Pancreas (tissue), 10 donors: Measurements from ENCODE around the gene COLQ. TPM values are rescaled to one million over a fixed set of nuclear protein-coding genes. Genes with fewer than 3 reads are reported as not detected.

Experiments
- ATAC-seq, 4 donors: fragments of 200-7000 bp; cut with Tn5 transposase; one replicate each; pipeline versions ENCODE4 v1.8.0 to v1.9.1; 2020; ENCODE audit warnings: mild to moderate bottlenecking in 4 of 4, moderate library complexity in 4 of 4
- DNase-seq, 6 donors: peaks; one replicate each; pipeline ENCODE4 v3.0.0-alpha.2; 2020
- FAIRE-seq: peaks from 2 replicates; lab custom pipeline; 2012; peaks lifted over from hg19 to GRCh38; lab: Jason Lieb, UNC
- H3K27ac ChIP-seq, 4 donors: fragments of 200-600 bp; sonication (generic); 1 replicate in 3 of 4; 2 replicates in 1 of 4; pipeline versions ENCODE4 v1.5.0 to v1.8.0; 2020
- H3K27me3 ChIP-seq, 4 donors: fragments of 200-600 bp; one replicate each; pipeline ENCODE4 v1.8.0; 2021
- H3K36me3 ChIP-seq, 3 donors: fragments of 200-600 bp; sonication (generic) in 1 of 3; one replicate each; pipeline versions ENCODE4 v1.5.0 to v1.8.0; 2020 to 2021
- H3K4me1 ChIP-seq, 3 donors: fragments of 200-600 bp; one replicate each; pipeline ENCODE4 v1.8.0; 2021
- H3K4me3 ChIP-seq, 4 donors: fragments of 200-600 bp; sonication (generic) in 2 of 4; one replicate each; pipeline versions ENCODE4 v1.5.0 to v1.8.0; 2020 to 2021
- H3K9me3 ChIP-seq, 4 donors: fragments of 200-600 bp; one replicate each; pipeline ENCODE4 v1.8.0; 2021
- CTCF ChIP-seq, 4 donors: fragments of 200-600 bp; sonication (generic) in 3 of 4; IDR thresholded peaks; one replicate each; pipeline versions ENCODE4 v1.5.0 to v1.8.0; 2021; ENCODE audit warnings: antibody characterized with exemption in 4 of 4
- WGBS, 2 donors: extraction: QIAGEN DNeasy Blood & Tissue Kit; methylation state at CpG; one replicate each; pipeline ENCODE4 v1.1.7; 2013; 5-methylcytosine and 5-hydroxymethylcytosine counted together
- intact Hi-C, 3 donors: fragments of 100-400 bp; cut with DNase I; formaldehyde crosslinking; loops; one replicate each; pipeline versions ENCODE4 v1.11.1 to v1.14.2; 2022
- polyA plus RNA-seq, 2 donors: library from polyadenylated mRNA; stranded (reverse); fragments of 200-250 nt; gene quantifications; one replicate each; pipeline ENCODE4 v1.2.3, GENCODE V29; 2013
- total RNA-seq, 6 donors: library from RNA; stranded (reverse); fragmentation: NEBNext Ultra II Directional in 4 of 6; extraction: Animal tissue kit (Norgen Biotek cat#: 25700) in 4 of 6; gene quantifications; one replicate each; pipeline versions ENCODE4 v1.2.1 to v1.2.4, GENCODE V29; 2021 to 2023
- donor health status: healthy with polysubstance abuse.
- donor health status: DM: no; HTN: no; CAD: no; lungs with moderate emphysema.
- donor health status: DM: no; HTN: no; CAD: no.
- donor health status: control.
- donor health status: control.
- donor health status: Bipolar disorder and iron deficiency.
- donor health status: DM: yes; HTN: yes; CAD: no.
- donor health status: DM: no; HTN: no; CAD: no.
- donor health status: DM: no; HTN: no; CAD: no.
- donor health status: DM: yes; HTN: yes; CAD: no.

COLQ gene
- total and polyA plus RNA-seq, 8 donors: 0.28 to 3.1 (median 0.83) TPM

GRCh38 chr3:15522016-15522415, 510 bp upstream of the COLQ start:
- Histone ChIP-seq H3K27ac (no peak overlapping the region), H3K36me3 (no peaks in the 10 kb centered on the region), H3K4me3 (no peak overlapping the region), H3K27me3 (no peaks in the 10 kb centered on the region), H3K4me1 (no peaks in the 10 kb centered on the region), H3K9me3 (no peaks in the 10 kb centered on the region)
- ATAC-seq (no peak), DNase-seq (no peak), FAIRE-seq (no peak)
- TF ChIP-seq CTCF (IDR thresholded peaks at IDR 0.05): no peak
- intact Hi-C loops: no loop called here

DNA sequence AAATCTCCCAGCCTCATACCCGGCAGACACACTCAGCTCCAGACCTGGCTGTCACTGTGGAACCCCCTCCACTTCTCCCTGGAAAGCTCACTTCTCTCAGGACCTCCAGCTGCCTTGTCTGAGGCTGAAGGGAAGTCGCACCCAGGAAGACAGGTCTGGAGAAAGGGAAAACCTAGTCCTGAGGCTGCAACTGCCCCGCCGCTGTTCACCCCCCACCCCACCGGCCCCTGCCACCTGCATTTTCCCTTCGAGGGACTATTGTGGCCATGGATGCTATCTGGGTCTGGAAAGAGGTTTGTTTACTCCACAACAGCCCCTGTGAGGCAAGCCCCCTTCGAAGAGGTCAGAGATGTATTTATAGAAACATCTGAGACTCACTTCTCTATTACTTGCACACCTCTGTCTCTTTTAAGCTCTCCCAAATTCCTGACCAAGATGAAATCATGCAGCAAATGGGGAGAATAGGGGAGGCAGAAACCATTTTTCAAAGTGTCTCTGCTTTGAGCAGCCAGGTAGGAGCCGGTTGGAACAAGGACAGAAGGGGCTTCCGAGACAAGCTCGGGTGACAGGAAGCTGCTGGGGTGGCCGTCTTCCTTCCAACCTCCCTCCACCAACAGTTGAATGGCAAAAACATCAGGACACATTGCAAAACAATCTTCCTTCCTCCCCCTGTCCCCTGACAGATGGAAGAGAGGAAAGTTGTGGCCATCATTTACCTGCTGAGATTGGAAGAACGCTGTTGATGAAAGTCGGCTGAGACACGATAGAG, 518 bp downstream of the COLQ start:
- Histone ChIP-seq H3K27ac (no peak overlapping the region), H3K36me3 (no peaks in the 10 kb centered on the region), H3K9me3 (no peaks in the 10 kb centered on the region), H3K4me3 (no peak overlapping the region), H3K4me1 (no peaks in the 10 kb centered on the region), H3K27me3 (no peaks in the 10 kb centered on the region)
- intact Hi-C loops: no loop called here
- WGBS, 2 donors: 65% methylated on average over 14 of the region's 14 CpGs
- ATAC-seq: no peak
- no peak for FAIRE-seq
- no peak for TF ChIP-seq CTCF (IDR thresholded peaks at IDR 0.05)
- no peak for DNase-seq

DNA sequence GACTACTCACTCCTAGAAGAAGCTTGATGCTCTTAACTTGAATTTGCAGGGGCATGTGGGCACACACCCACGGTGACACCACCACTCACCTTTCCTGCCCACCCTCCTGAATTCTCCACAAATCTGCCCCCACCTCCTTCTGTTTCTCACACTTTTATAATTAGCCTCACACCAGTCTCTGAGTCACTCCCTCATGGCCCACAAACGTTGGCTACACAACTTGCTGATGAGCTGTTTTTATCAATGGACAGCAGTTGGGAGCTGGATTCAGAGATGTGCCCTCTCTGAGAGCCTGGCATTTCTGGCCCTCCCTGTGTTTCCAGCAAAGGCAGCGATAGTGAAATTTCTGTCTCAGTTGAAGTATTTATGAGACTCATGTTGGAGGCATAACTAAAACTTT, 1.3 kb downstream of the COLQ start:
- intact Hi-C loops: no loop called here
- WGBS, 2 donors: 61 to 70% methylated on average over 3 of the region's 3 CpGs
- DNase-seq (no peak), ATAC-seq (no peak), FAIRE-seq (no peak)
- no peak for TF ChIP-seq CTCF (IDR thresholded peaks at IDR 0.05)
- Histone ChIP-seq H3K9me3 (no peaks in the 10 kb centered on the region), H3K4me1 (no peaks in the 10 kb centered on the region), H3K36me3 (no peaks in the 10 kb centered on the region), H3K27ac (no peak overlapping the region), H3K27me3 (no peaks in the 10 kb centered on the region), H3K4me3 (no peak overlapping the region)

- no peak overlapping the region for H3K4me3 ChIP-seq
- ATAC-seq (no peak), FAIRE-seq (no peak), DNase-seq (no peak)
- no peaks in the 10 kb centered on the region for H3K27me3 ChIP-seq
- no peaks in the 10 kb centered on the region for H3K9me3 ChIP-seq
- no peak overlapping the region for H3K27ac ChIP-seq
- 91 to 95% methylated on average over 4 of the region's 4 CpGs for WGBS, 2 donors
- no peaks in the 10 kb centered on the region for H3K36me3 ChIP-seq
- H3K4me1 ChIP-seq: no peaks in the 10 kb centered on the region
- TF ChIP-seq CTCF (IDR thresholded peaks at IDR 0.05): no peak
- intact Hi-C loops: no loop called here
Measured at GRCh38 chr3:15519096-15519495, 2.4 kb downstream of the COLQ start.

- ATAC-seq (no peak), DNase-seq (no peak), FAIRE-seq (no peak)
- intact Hi-C loops: no loop called here
- Histone ChIP-seq H3K27ac (no peak overlapping the region), H3K4me3 (no peak overlapping the region), H3K9me3 (no peaks in the 10 kb centered on the region), H3K4me1 (no peaks in the 10 kb centered on the region), H3K27me3 (no peaks in the 10 kb centered on the region), H3K36me3 (no peaks in the 10 kb centered on the region)
- 93 to 94% methylated on average over 4 of the region's 4 CpGs for WGBS, 2 donors
- TF ChIP-seq CTCF (IDR thresholded peaks at IDR 0.05): no peak
Measured at GRCh38 chr3:15514663-15515340, 6.7 kb downstream of the COLQ start.
